PC-9 (cell line): ENCODE measurements around the gene SNTG2. TPM values are rescaled to one million over a fixed set of nuclear protein-coding genes. Genes with fewer than 3 reads are reported as not detected.

ENCODE experiments used
- BruUV-seq: library from RNA; stranded (reverse); fragments of 400-500 nt; replicated peaks from 2 replicates; lab custom pipeline; 2021; lab: Mats Ljungman, UMichigan
- CTCF ChIA-PET: fragments of 300-600 bp; sonication (Branson Sonifier 250); formaldehyde crosslinking; loops from one replicate; lab custom pipeline; 2022; ENCODE audit warnings: antibody characterized with exemption; lab: Charles Lee
- POLR2A ChIA-PET: fragments of 300-600 bp; sonication (Branson Sonifier 250); formaldehyde crosslinking; loops from one replicate; lab custom pipeline; 2022; ENCODE audit warnings: antibody characterized with exemption; ENCODE audit not compliant: unreplicated experiment; lab: Charles Lee
- DNase-seq, 2 experiments: peaks; one replicate each; pipeline versions ENCODE4 v3.0.0 to v3.0.0-alpha.2; 2015 to 2022; ENCODE audit warnings: mixed read lengths in 1 of 2
- H2AFZ ChIP-seq: fragments of 200-600 bp; sonication (generic); 2 replicates; pipeline ENCODE4 v1.8.1; 2017; ENCODE audit warnings: antibody characterized with exemption
- H3F3A ChIP-seq: fragments of 200-600 bp; sonication (generic); 2 replicates; pipeline ENCODE4 v1.8.1; 2017; ENCODE audit warnings: antibody characterized with exemption, mild to moderate bottlenecking, low read depth; ENCODE audit not compliant: insufficient read depth
- H3K27ac ChIP-seq: fragments of 200-600 bp; sonication (generic); 2 replicates; pipeline ENCODE4 v1.6.1; 2016; ENCODE audit warnings: mixed run types
- H3K27me3 ChIP-seq: fragments of 200-600 bp; sonication (generic); 2 replicates; pipeline ENCODE4 v1.6.1; 2016; ENCODE audit warnings: low read depth, mixed run types; ENCODE audit not compliant: insufficient read depth
- H3K36me3 ChIP-seq: fragments of 200-600 bp; sonication (generic); 2 replicates; pipeline ENCODE4 v1.6.1; 2016; ENCODE audit warnings: low read depth, mixed run types
- H3K4me1 ChIP-seq: fragments of 200-600 bp; sonication (generic); replicated peaks from 2 replicates; pipeline ENCODE4 v1.6.1; 2016; ENCODE audit warnings: mixed run types; ENCODE audit not compliant: insufficient read depth
- H3K4me2 ChIP-seq: fragments of 200-600 bp; sonication (generic); 2 replicates; pipeline ENCODE4 v1.6.1; 2017; ENCODE audit warnings: mixed run types
- H3K4me3 ChIP-seq: fragments of 200-600 bp; sonication (generic); 2 replicates; pipeline ENCODE4 v1.6.1; 2016; ENCODE audit warnings: mixed run types
- H3K79me2 ChIP-seq: fragments of 200-600 bp; sonication (generic); 2 replicates; pipeline ENCODE4 v1.6.1; 2017; ENCODE audit warnings: low read depth, mixed run types
- H3K9me2 ChIP-seq: fragments of 200-600 bp; sonication (generic); 2 replicates; pipeline ENCODE4 v1.8.1; 2017; ENCODE audit warnings: mild to moderate bottlenecking; ENCODE audit not compliant: insufficient read depth
- H3K9me3 ChIP-seq: fragments of 200-600 bp; sonication (generic); 2 replicates; pipeline ENCODE4 v1.8.1; 2016; ENCODE audit warnings: low read depth; ENCODE audit not compliant: insufficient read depth
- H4K20me1 ChIP-seq: fragments of 200-600 bp; sonication (generic); 2 replicates; pipeline ENCODE4 v1.8.1; 2017; ENCODE audit not compliant: insufficient read depth
- EZH2 ChIP-seq: fragments of 200-600 bp; sonication (generic); IDR thresholded peaks from 2 replicates; pipeline ENCODE4 v1.8.0; 2017; ENCODE audit warnings: antibody characterized with exemption, low read depth
- intact Hi-C: fragments of 100-400 bp; cut with micrococcal nuclease; formaldehyde crosslinking; loops from one replicate; pipeline ENCODE4 v1.10.0; 2022; ENCODE audit not compliant: unreplicated experiment
- total RNA-seq: library from RNA; stranded (reverse); gene quantifications from 2 replicates; pipeline ENCODE4 v1.2.3, GENCODE V29; 2021
- TF ChIP-seq, protein P1 (sequence below): fragments of 200-600 bp; sonication (generic); conservative IDR thresholded peaks from 2 replicates; pipeline ENCODE4 v1.6.1; 2017; ENCODE audit warnings: mixed run types, antibody characterized with exemption, mild to moderate bottlenecking, moderate library complexity

The SNTG2 gene
- total RNA-seq, 1 experiment from 2014 or later: not detected

DNA sequence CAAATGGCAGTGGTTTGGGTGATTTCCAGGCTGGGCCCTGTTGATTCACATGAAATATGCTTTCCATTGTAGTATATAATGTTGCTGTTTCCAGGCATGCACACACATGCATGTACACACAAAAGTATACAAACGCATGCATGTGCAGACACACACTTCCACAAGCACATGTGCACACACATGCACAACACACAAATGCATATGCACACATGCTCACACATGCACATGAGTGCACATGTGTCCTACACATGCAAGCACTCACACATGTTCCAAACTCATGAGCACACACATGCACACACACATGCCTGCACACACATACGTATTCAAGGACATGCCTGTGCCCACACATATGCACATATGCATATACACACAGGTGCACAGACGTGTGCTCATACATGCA, 30.6 kb downstream of the SNTG2 start:
- Histone ChIP-seq H3K27ac (no peak overlapping the region), H3K9me2 (no peaks in the 10 kb centered on the region), H3K79me2 (no peaks in the 10 kb centered on the region), H2AFZ (no peak overlapping the region), H3K4me2 (no peak overlapping the region), H3K4me1 (no peaks in the 10 kb centered on the region), H3K9me3 (no peaks in the 10 kb centered on the region), H4K20me1 (no peaks in the 10 kb centered on the region), H3K4me3 (no peak overlapping the region), H3K36me3 (no peaks in the 10 kb centered on the region), H3F3A (no peaks in the 10 kb centered on the region; the same call in 1 of the 2 replicates), H3K27me3 (peaks cover 68% of the 10 kb centered on the region)
- POLR2A ChIA-PET: no interaction called here
- no peak for DNase-seq
- TF ChIP-seq, protein P1, sequence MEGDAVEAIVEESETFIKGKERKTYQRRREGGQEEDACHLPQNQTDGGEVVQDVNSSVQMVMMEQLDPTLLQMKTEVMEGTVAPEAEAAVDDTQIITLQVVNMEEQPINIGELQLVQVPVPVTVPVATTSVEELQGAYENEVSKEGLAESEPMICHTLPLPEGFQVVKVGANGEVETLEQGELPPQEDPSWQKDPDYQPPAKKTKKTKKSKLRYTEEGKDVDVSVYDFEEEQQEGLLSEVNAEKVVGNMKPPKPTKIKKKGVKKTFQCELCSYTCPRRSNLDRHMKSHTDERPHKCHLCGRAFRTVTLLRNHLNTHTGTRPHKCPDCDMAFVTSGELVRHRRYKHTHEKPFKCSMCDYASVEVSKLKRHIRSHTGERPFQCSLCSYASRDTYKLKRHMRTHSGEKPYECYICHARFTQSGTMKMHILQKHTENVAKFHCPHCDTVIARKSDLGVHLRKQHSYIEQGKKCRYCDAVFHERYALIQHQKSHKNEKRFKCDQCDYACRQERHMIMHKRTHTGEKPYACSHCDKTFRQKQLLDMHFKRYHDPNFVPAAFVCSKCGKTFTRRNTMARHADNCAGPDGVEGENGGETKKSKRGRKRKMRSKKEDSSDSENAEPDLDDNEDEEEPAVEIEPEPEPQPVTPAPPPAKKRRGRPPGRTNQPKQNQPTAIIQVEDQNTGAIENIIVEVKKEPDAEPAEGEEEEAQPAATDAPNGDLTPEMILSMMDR: no peak
- TF ChIP-seq EZH2: no peak
- intact Hi-C loops: no loop called here
- CTCF ChIA-PET: no interaction called here
- no TSS peak for BruUV-seq

DNA sequence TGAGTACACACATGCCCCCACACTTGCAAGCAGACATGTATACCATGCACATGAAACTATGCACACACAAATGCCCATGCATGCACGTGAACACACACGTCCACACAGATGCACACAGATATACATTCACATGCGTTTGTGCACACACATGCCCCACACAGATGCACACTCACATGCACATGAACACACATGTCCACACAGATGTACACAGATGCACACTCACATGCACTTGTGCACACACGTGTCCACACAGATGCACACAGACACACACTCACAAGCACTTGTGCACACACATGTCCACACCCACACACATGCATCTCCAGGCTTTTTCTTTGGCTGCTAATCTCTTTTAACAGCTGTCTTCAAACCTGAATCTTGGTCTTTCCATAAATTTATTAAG, 31.1 kb downstream of the SNTG2 start:
- no peaks in the 10 kb centered on the region for H3K9me3 ChIP-seq
- H3K27me3 ChIP-seq: peaks cover 72% of the 10 kb centered on the region
- no peak for DNase-seq
- BruUV-seq: no TSS peak
- no peaks in the 10 kb centered on the region for H3K79me2 ChIP-seq
- no peak overlapping the region for H3K4me2 ChIP-seq
- H4K20me1 ChIP-seq: no peaks in the 10 kb centered on the region
- H2AFZ ChIP-seq: no peak overlapping the region
- CTCF ChIA-PET: no interaction called here
- POLR2A ChIA-PET: no interaction called here
- H3K4me3 ChIP-seq: no peak overlapping the region
- no peaks in the 10 kb centered on the region for H3K4me1 ChIP-seq
- no peaks in the 10 kb centered on the region for H3K36me3 ChIP-seq
- intact Hi-C loops: no loop called here
- no peaks in the 10 kb centered on the region for H3K9me2 ChIP-seq
- H3K27ac ChIP-seq: no peak overlapping the region
- no peaks in the 10 kb centered on the region; the same call in 1 of the 2 replicates for H3F3A ChIP-seq
- no peak for TF ChIP-seq EZH2
- TF ChIP-seq, protein P1: no peak

DNA sequence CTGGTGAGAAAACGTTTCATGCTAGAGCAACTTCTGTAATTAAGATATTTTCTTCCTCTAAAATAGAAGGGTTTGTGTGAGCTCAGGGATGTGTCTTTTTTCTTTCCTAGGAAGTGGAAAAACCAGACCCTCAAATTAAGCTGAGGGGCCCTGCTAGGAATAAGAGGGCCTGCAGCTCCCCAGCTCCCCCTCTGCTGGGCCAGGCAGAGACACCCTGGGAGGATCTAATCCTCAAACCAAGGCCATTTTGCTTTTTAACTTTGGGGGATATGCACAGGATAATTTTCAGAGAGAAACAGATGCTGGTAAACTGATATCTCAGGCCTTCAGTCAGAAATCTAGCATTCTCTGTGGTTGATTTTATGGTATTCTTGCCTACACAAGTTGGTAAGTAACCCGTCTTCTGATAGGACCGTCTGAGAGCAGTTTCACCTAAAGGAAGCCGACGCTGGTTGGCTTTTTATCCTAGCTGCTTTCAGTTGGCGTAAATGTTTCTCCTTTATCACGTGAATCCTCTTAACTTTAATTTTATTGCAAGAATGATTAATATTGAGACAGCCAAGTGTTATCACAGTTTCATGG, 34.8 kb downstream of the SNTG2 start:
- H3K9me3 ChIP-seq: no peaks in the 10 kb centered on the region
- intact Hi-C loops: no loop called here
- no peaks in the 10 kb centered on the region for H3K9me2 ChIP-seq
- H3K79me2 ChIP-seq: no peaks in the 10 kb centered on the region
- ChIA-PET POLR2A (no interaction called here), CTCF (no interaction called here)
- H3K36me3 ChIP-seq: no peaks in the 10 kb centered on the region
- no TSS peak for BruUV-seq
- H4K20me1 ChIP-seq: no peaks in the 10 kb centered on the region
- H3K4me2 ChIP-seq: no peak overlapping the region
- H3K4me3 ChIP-seq: no peak overlapping the region
- TF ChIP-seq, protein P1: no peak
- TF ChIP-seq EZH2: no peak
- DNase-seq: no peak
- no peaks in the 10 kb centered on the region; the same call in 1 of the 2 replicates for H3F3A ChIP-seq
- H3K27ac ChIP-seq: no peak overlapping the region
- peaks cover 60% of the 10 kb centered on the region for H3K27me3 ChIP-seq
- H3K4me1 ChIP-seq: no peaks in the 10 kb centered on the region
- no peak overlapping the region for H2AFZ ChIP-seq
